Measurements from ENCODE around the gene CIAO2B. TPM values are rescaled to one million over a fixed set of nuclear protein-coding genes. Genes with fewer than 3 reads are reported as not detected.
A peak's percentile ranks its signal among the peaks of the same experiment; 100 is the strongest.
"Not testable (repeated sequence)": the region's sequence is repeated elsewhere in the genome, so short reads cannot be mapped to it uniquely, and the experiment has no call there.

CIAO2B gene
- total RNA-seq, 2 experiments from 2014 or later = 195 to 204 TPM

- ChIA-PET POLR2A (no interaction called here), CTCF (interaction anchor here (1.9 to 2.6 kb wide), 3 partner anchors 10 to 214 kb away, joined by 4 to 18 read pairs (median 16); partner anchors contain the start of gene CES3)
- Mint-ChIP-seq H3K27ac (no peak overlapping the region), H3K4me3 (no peak overlapping the region), H3K9me3 (no peaks in the 10 kb centered on the region), H3K4me1 (ENCODE audit: low read depth) (peaks cover 16% of the 10 kb centered on the region), H3K36me3 (no peaks in the 10 kb centered on the region), H3K27me3 (no peaks in the 10 kb centered on the region)
- intact Hi-C loops (cut with micrococcal nuclease) = no loop called here
- no peak for DNase-seq
Measured at GRCh38 chr16:66970775-66971720, 36.8 kb upstream of the CIAO2B start.

- H3K4me3 Mint-ChIP-seq = no peak overlapping the region
- H3K27ac Mint-ChIP-seq = no peak overlapping the region
- POLR2A ChIA-PET = no interaction called here
- peaks cover 2% of the 10 kb centered on the region for H3K4me1 Mint-ChIP-seq (ENCODE audit: low read depth)
- DNase-seq = no peak
- H3K9me3 Mint-ChIP-seq = no peaks in the 10 kb centered on the region
- CTCF ChIA-PET = interaction anchor here (1.2 kb wide), 1 partner anchor 8 kb away, joined by 5 read pairs; the partner anchor contains the start of gene CES3
- H3K36me3 Mint-ChIP-seq = no peaks in the 10 kb centered on the region
- no peaks in the 10 kb centered on the region for H3K27me3 Mint-ChIP-seq
- intact Hi-C loops (cut with micrococcal nuclease) = no loop called here
Measured at GRCh38 chr16:66968847-66969246, 34.6 kb upstream of the CIAO2B start.

GRCh38 chr16:66964049-66964448 is 29.8 kb upstream of the CIAO2B start:
- intact Hi-C loops (cut with micrococcal nuclease) = no loop called here
- ChIA-PET CTCF (interaction anchor here (1.3 to 3.3 kb wide), 2 partner anchors 11 to 191 kb away, joined by 6 to 9 read pairs; no protein-coding TSS in a partner anchor), POLR2A (no interaction called here)
- Mint-ChIP-seq H3K4me3 (no peak overlapping the region), H3K4me1 (ENCODE audit: low read depth) (peaks cover 10% of the 10 kb centered on the region), H3K27ac (no peak overlapping the region), H3K9me3 (no peaks in the 10 kb centered on the region), H3K27me3 (no peaks in the 10 kb centered on the region), H3K36me3 (no peaks in the 10 kb centered on the region)
- DNase-seq = no peak

GRCh38 chr16:66961914-66962313 is 27.7 kb upstream of the CIAO2B start:
- ChIA-PET CTCF (interaction anchor here (0.7 to 3.8 kb wide), 13 partner anchors 9 to 228 kb away, joined by 3 to 18 read pairs (median 5); partner anchors contain the start of genes B3GNT9, EXOC3L1, FBXL8 and TRADD), POLR2A (no interaction called here)
- Mint-ChIP-seq H3K4me3 (no peak overlapping the region), H3K4me1 (ENCODE audit: low read depth) (peaks cover 18% of the 10 kb centered on the region), H3K9me3 (no peaks in the 10 kb centered on the region), H3K27ac (no peak overlapping the region), H3K36me3 (no peaks in the 10 kb centered on the region), H3K27me3 (no peaks in the 10 kb centered on the region)
- intact Hi-C loops (cut with micrococcal nuclease) = no loop called here
- DNase-seq = peak; percentile 46

GRCh38 chr16:66961065-66961744 is 27.0 kb upstream of the CIAO2B start, which contains the start of gene CES3:
CES3 (plus strand) TSS chr16:66961266; CDS start chr16:66961308, 42 bp downstream.
- Mint-ChIP-seq H3K4me1 (ENCODE audit: low read depth) (peaks cover 18% of the 10 kb centered on the region), H3K9me3 (no peaks in the 10 kb centered on the region), H3K27ac (no peak within 1 kb of the TSS), H3K4me3 (peak within 1 kb of the TSS; percentile 42), H3K27me3 (no peaks in the 10 kb centered on the region), H3K36me3 (no peaks in the 10 kb centered on the region)
- intact Hi-C loops (cut with micrococcal nuclease) = no loop called here
- ChIA-PET CTCF (interaction anchor here (0.7 to 5.8 kb wide), 32 partner anchors 8 to 487 kb away, joined by 3 to 50 read pairs (median 5); partner anchors contain the start of genes B3GNT9, FBXL8 and TRADD), POLR2A (no interaction called here)
- peak; percentile 83 for DNase-seq

GRCh38 chr16:66960270-66960669 is 26.1 kb upstream of the CIAO2B start:
- no peak overlapping the region for H3K27ac Mint-ChIP-seq
- peaks cover 18% of the 10 kb centered on the region for H3K4me1 Mint-ChIP-seq (ENCODE audit: low read depth)
- H3K36me3 Mint-ChIP-seq = no peaks in the 10 kb centered on the region
- intact Hi-C loops (cut with micrococcal nuclease) = no loop called here
- no peak overlapping the region for H3K4me3 Mint-ChIP-seq
- ChIA-PET POLR2A (no interaction called here), CTCF (interaction anchor here (0.7 to 5.8 kb wide), 21 partner anchors 9 to 488 kb away, joined by 3 to 50 read pairs (median 5); no protein-coding TSS in a partner anchor)
- no peaks in the 10 kb centered on the region for H3K27me3 Mint-ChIP-seq
- no peaks in the 10 kb centered on the region for H3K9me3 Mint-ChIP-seq
- DNase-seq = no peak

- ChIA-PET CTCF (interaction anchor here (0.9 to 5.8 kb wide), 12 partner anchors 9 to 488 kb away, joined by 3 to 50 read pairs (median 6); no protein-coding TSS in a partner anchor), POLR2A (interaction anchor here (1.0 kb wide), 1 partner anchor 116 kb away, joined by 4 read pairs; no protein-coding TSS in a partner anchor)
- H3K4me1 Mint-ChIP-seq (ENCODE audit: low read depth) = peaks cover 18% of the 10 kb centered on the region
- H3K27ac Mint-ChIP-seq = no peak overlapping the region
- no peaks in the 10 kb centered on the region for H3K27me3 Mint-ChIP-seq
- H3K36me3 Mint-ChIP-seq = no peaks in the 10 kb centered on the region
- no peaks in the 10 kb centered on the region for H3K9me3 Mint-ChIP-seq
- H3K4me3 Mint-ChIP-seq = no peak overlapping the region
- no peak for DNase-seq
- intact Hi-C loops (cut with micrococcal nuclease) = no loop called here
Measured at GRCh38 chr16:66959704-66960161, 25.5 kb upstream of the CIAO2B start.

GRCh38 chr16:66958857-66959703 is 24.9 kb upstream of the CIAO2B start:
- no peak overlapping the region for H3K27ac Mint-ChIP-seq

GRCh38 chr16:66956154-66956457 is 21.9 kb upstream of the CIAO2B start:
- H3K4me3 Mint-ChIP-seq; intact Hi-C loops (cut with micrococcal nuclease); H3K27ac Mint-ChIP-seq; H3K4me1 Mint-ChIP-seq (ENCODE audit: low read depth); H3K36me3 Mint-ChIP-seq; DNase-seq; POLR2A ChIA-PET; H3K9me3 Mint-ChIP-seq: not testable (repeated sequence)
- CTCF ChIA-PET = interaction anchor here (0.7 to 5.8 kb wide), 2 partner anchors 198 to 230 kb away, joined by 3 to 50 read pairs; no protein-coding TSS in a partner anchor
- peaks cover 19% of the 10 kb centered on the region for H3K27me3 Mint-ChIP-seq

More at GRCh38 chr16:66958857-66959703, 24.9 kb upstream of the CIAO2B start:
- ChIA-PET CTCF (interaction anchor here (0.7 to 5.8 kb wide), 9 partner anchors 12 to 469 kb away, joined by 3 to 50 read pairs (median 3); partner anchors contain the start of gene B3GNT9), POLR2A (interaction anchor here (1.0 kb wide), 1 partner anchor 117 kb away, joined by 4 read pairs; no protein-coding TSS in a partner anchor)
- intact Hi-C loops (cut with micrococcal nuclease) = no loop called here
- Mint-ChIP-seq H3K9me3 (no peaks in the 10 kb centered on the region), H3K36me3 (no peaks in the 10 kb centered on the region), H3K4me3 (no peak overlapping the region), H3K4me1 (ENCODE audit: low read depth) (peaks cover 18% of the 10 kb centered on the region), H3K27me3 (peaks cover under 1% of the 10 kb centered on the region)
- DNase-seq = no peak

GRCh38 chr16:66955363-66956153 is 21.4 kb upstream of the CIAO2B start:
- H3K27ac Mint-ChIP-seq; DNase-seq; H3K4me3 Mint-ChIP-seq; H3K9me3 Mint-ChIP-seq; intact Hi-C loops (cut with micrococcal nuclease); H3K36me3 Mint-ChIP-seq; POLR2A ChIA-PET; H3K4me1 Mint-ChIP-seq (ENCODE audit: low read depth): not testable (repeated sequence)
- H3K27me3 Mint-ChIP-seq = peaks cover 21% of the 10 kb centered on the region
- CTCF ChIA-PET = interaction anchor here (0.7 to 5.8 kb wide), 2 partner anchors 199 to 230 kb away, joined by 3 to 50 read pairs; no protein-coding TSS in a partner anchor
